GM12878 (cell line): Measurements from ENCODE around the gene HACD4.

ENCODE experiments used
- BMI1 ChIP-seq: fragments of 450-650 bp; IDR thresholded peaks from 2 replicates; pipeline ENCODE4 v1.6.1; 2016; ENCODE audit warnings: mild to moderate bottlenecking, moderate library complexity, borderline replicate concordance
- CHD4 ChIP-seq: fragments of 200-600 bp; sonication (generic); IDR thresholded peaks from 2 replicates; pipeline ENCODE4 v1.6.1; 2016; ENCODE audit warnings: mild to moderate bottlenecking
- CTCF ChIP-seq, 3 experiments: IDR thresholded peaks in 2 of 3; conservative IDR thresholded peaks in 1 of 3; 2 replicates each; pipeline ENCODE4 v1.5.1; 2011; ENCODE audit warnings: low read depth in 3 of 3, low read length in 3 of 3, mild to moderate bottlenecking in 3 of 3, control low read depth in 2 of 3, moderate library complexity in 2 of 3, inconsistent platforms in 1 of 3, mixed read lengths in 1 of 3; ENCODE audit not compliant: control insufficient read depth in 2 of 3, insufficient read depth in 1 of 3; ENCODE audit errors: extremely low read depth in 1 of 3
- EZH2 ChIP-seq: IDR thresholded peaks from 2 replicates; pipeline ENCODE4 v1.6.1; 2012; ENCODE audit warnings: low read depth, mild to moderate bottlenecking, control low read depth, inconsistent platforms, low read length, borderline replicate concordance; ENCODE audit not compliant: control insufficient read depth
- JUNB ChIP-seq: IDR thresholded peaks from 2 replicates; pipeline ENCODE4 v1.6.1; 2016; ENCODE audit warnings: antibody characterized with exemption, mild to moderate bottlenecking
- NFXL1 ChIP-seq: fragments of 450-650 bp; IDR thresholded peaks from 2 replicates; pipeline ENCODE4 v1.6.1; 2017; ENCODE audit warnings: antibody characterized with exemption, mild to moderate bottlenecking, borderline replicate concordance
- POLR2A ChIP-seq: IDR thresholded peaks from 2 replicates; pipeline ENCODE4 v1.6.1; 2011; ENCODE audit warnings: low read depth, mild to moderate bottlenecking, low read length
- RAD21 ChIP-seq: IDR thresholded peaks from 2 replicates; pipeline ENCODE4 v1.6.1; 2011; ENCODE audit warnings: mild to moderate bottlenecking, low read depth, low read length, moderate library complexity; ENCODE audit not compliant: insufficient read depth
- RELA ChIP-seq: fragments of 450-650 bp; IDR thresholded peaks from 2 replicates; pipeline ENCODE4 v1.8.0; 2014; ENCODE audit warnings: borderline replicate concordance; ENCODE audit not compliant: partially characterized antibody
- SIN3A ChIP-seq: IDR thresholded peaks from 2 replicates; pipeline ENCODE4 v1.6.1; 2012; ENCODE audit warnings: low read depth, low read length, improper control_type of control experiment
- SMC3 ChIP-seq: IDR thresholded peaks from 2 replicates; pipeline ENCODE4 v1.6.1; 2011; ENCODE audit warnings: low read length, improper control_type of control experiment, borderline replicate concordance
- USF1 ChIP-seq: IDR thresholded peaks from 2 replicates; pipeline ENCODE4 v1.6.1; 2011; ENCODE audit warnings: borderline replicate concordance, low read depth, mild to moderate bottlenecking, moderate library complexity, mixed read lengths, low read length; ENCODE audit not compliant: insufficient read depth; ENCODE audit errors: extremely low read length

GRCh38 chr9:21060919-21061561, 29.6 kb upstream of the HACD4 start:
- no peak for TF ChIP-seq RAD21
- no peak for TF ChIP-seq SMC3
- no peak for TF ChIP-seq POLR2A
- TF ChIP-seq CTCF (IDR thresholded peaks at IDR 0.05 in 2 of 3, conservative IDR thresholded peaks at IDR 0.05 in 1 of 3; ENCODE audit: control insufficient read depth in 2 of 3, extremely low read depth in 1 of 3, insufficient read depth in 1 of 3, low read depth in 3 of 3, low read length in 3 of 3) = no peak
- no peak for TF ChIP-seq SIN3A
- no peak for TF ChIP-seq USF1
- no peak for TF ChIP-seq RELA
- no peak for TF ChIP-seq EZH2
- no peak for TF ChIP-seq BMI1
- TF ChIP-seq JUNB = no peak
- no peak for TF ChIP-seq NFXL1
- TF ChIP-seq CHD4 = no peak
